Muscle of back (tissue), 11 donors: ENCODE measurements around the gene ITGA8. TPM values are rescaled to one million over a fixed set of nuclear protein-coding genes. Genes with fewer than 3 reads are reported as not detected.
"Not testable (repeated sequence)": the region's sequence is repeated elsewhere in the genome, so short reads cannot be mapped to it uniquely, and the experiment has no call there.

Experiments
- DNase-seq, 3 donors: peaks; one replicate each; pipeline versions ENCODE4 v3.0.0 to v3.0.0-alpha.2; 2013
- polyA plus RNA-seq, 10 donors: library from polyadenylated mRNA; unstranded; fragments of 120-200 nt; gene quantifications; one replicate each; pipeline ENCODE4 v1.2.1, GENCODE V29; 2013; ENCODE audit not compliant: insufficient read length in 10 of 10

Gene ITGA8
- polyA plus RNA-seq, 10 donors, result 5.8 to 12.2 (median 8.4) TPM

DNA sequence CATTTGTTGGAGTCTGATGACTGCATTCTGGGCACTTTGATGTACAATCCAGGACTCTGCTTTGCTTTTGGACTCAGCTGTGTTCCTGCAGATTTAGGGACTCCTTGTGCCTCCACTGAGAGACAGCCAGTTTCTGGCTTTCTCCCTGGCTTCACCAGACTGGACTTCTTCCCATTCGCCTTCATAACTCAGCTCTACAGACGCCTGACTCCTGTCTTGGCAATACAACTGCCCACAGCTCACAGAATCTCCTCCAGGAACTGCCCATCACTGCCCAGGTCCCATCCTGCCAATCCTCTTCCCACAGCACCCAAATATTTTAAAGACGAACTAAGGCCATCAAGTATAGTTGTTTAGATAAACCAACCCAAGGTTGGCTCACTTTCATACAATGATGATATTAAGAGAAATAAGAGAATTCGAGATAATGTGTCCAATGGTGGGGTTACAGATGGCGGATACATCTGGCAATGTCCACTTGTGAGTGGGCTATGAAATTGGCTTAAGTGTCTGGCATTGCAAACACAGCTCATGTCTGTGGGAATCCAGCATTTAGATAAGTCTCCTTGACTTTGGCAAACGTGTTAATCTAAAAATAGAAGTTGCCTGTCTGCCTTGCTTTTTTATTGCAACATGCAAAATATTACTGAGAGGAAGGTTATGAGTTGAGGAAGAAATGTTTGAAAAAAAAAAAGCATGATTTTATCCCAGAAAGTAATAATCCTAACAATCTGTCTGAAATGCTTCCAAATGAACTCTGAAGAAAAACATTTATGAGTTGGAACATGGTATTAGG lies 95.1 kb downstream of the ITGA8 start:
- peak in 2 of 3 donors; percentile 36 to 38 for DNase-seq

DNA sequence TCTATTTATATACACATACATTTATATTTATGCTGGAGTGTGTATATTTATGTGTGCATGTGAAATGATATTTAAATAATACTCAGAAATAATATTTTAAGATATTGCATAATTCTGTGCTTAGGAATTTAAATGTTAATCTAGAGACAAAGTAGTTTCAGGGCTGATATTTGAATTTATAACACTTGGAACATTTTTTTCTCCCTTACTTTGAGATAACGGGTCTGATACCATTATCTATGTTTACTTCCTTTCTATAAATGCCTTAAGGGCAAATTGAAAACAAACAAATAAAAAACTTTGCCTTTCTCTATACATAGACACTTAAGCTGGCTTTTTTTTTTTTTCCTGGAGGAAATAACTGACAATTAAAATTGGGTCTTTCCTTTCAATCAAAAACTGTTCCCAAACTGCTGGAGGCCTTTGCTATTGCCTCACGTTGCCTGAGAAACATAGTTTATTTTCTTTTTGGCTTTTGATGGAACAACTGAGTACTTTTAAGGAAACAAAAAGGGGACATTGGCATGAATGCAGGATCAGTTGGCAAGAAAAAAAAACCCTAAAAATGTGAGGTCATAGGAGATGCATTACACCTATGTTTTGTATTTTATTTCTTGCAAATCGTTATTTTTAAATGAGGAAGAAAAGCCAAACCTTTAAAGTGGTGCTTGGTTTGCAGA lies 98.7 kb downstream of the ITGA8 start:
- no peak for DNase-seq

DNA sequence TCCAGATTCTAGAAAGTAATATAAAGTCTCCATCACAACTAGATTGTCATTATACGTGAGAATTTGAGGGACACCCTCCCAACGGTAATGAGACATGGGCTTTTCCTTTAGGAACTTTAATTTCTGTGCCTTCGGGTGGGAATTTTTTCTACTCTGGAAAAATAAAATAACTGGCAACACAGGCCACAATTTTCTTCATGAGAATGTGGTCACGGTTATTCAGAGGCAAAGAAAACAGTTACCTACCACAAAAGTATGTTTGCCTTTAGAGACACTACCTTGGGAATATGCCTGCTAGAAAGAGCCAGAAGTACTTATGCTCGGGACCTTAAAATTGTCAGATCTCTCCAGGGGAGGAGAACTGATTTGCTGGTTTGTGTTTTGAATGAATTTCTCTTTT lies 99.4 kb downstream of the ITGA8 start:
- no peak for DNase-seq

DNA sequence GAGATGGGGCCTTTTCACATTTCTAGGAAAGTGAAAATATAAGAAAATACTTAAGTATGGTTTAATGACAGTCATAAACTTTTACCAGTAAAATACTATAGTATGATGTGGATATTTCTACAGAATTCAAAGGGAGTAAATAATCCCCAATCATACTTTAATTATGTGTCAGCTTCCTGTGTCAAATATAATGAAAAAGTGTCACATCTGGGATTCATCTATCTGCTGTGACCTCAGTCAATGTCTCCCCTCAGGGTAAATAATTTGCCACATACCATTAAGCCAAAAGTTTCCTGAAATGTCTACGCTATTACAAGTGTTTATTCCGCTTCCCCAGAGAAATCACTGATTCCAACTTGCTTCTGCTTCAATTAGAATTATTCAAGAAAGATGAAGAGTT lies 110.5 kb downstream of the ITGA8 start:
- DNase-seq, result peak in 1 of 3 donors; percentile 54

DNA sequence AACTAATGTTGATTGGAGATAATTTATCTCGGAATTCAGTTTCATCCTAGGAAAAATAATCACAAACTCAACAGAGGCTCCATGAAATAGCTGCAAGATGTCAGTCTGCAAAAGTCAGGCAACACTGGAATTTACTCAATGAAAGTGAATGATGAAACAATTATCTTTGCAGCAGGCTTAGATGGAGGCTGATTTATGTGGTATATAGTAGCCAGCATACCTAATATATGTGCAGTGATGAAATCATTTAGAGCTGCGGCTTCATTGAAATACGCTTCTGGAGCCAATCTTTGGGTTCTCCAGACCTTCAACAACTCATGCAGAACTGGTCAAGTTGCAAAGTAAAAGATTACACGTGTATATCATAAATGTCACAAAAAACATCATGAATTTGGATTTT lies 113.3 kb downstream of the ITGA8 start:
- peak in 1 of 3 donors; percentile 24 for DNase-seq

DNA sequence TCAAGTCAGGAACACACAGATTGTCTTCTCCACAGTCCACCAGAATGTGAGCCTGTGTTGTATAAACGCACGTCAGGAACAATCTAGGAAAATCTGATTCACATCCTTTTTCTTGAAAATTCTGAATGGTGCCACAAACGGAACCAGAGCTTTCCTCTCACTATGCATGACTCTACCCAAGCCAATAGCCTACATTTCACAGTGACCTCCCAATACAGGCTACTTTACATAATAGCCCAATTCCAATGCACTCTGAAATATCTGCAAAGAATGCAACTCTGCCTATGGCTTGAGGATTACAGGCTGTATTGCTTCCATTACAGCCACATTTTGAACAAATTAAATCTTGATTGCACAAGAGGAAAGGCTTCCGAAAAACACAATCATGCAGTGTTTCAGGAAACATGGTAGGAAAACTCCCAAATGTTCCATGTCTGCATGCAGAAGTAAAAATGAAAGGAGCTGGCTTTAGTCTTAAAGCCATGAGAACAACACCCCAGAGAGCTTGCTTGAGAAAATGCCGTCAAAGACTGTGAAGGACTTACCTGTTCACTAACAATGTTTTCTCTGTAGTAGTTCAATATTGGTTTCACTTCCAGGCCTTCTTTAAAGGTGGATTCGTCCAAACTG lies 113.9 kb downstream of the ITGA8 start:
- peak in 1 of 3 donors; percentile 24 for DNase-seq

DNA sequence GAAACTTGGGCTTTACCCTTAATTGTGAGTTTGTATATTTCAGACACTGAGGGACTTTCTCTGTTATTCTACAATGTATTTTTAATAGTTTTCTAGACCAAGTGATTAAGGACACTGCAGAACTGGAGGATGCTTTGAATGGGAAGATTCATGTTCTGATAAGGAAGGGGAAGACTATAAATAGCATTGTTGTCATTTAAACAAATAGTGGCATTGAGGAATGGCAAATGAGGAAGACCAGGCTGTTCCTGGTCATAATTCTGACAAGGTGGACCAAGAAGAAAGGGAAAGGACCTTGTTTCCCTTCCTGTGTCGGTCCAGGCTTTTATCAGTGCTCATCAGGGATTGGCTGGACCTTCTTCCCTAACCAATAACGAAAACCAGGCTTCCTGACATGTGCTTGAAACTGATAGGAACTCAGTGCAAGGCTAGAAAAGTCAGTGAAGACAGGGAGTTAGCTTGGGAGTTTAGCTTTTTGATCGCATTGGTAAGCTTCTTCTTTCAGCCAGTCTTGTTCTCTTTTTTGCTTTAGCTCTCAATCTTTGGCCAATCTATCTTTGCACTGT lies 116.2 kb downstream of the ITGA8 start:
- DNase-seq, result no peak

DNA sequence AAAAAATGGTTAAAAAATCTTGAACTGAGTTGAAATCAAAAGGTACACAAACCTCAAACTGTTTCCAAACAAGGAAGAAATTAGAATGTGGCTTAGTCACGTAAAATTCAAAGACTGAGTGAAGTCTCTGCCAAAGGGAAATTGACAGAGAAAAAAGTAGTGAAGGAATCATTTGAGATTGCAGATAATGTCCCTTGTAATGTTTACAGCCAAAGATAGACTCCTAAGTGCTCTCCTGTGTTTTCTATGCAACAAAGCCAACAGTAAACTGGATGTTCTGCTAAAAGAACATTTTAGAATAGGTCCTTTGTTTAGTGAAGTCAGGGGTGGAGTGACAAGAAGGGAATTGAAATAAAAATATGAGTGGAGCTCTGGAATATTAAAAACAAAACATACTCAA lies 117.9 kb downstream of the ITGA8 start:
- no peak for DNase-seq

DNA sequence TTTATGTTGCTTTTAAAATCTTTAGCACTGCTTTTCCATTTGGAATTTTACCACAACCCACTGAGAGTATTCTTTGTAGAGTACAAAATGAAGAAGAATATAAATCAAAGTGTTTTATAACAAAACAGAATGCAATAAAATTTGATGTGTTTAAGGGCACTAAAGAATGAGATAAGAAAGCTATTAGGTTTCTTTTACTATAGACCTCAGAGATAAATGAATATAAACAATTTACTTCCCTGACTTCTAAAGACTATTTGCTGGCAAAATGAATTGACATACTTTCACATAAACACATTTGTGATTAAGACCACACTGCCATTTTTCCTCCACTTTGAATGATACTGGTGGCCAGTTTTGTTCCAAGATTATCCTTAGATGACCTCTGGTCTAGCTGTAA lies 124.5 kb downstream of the ITGA8 start:
- no peak for DNase-seq

DNA sequence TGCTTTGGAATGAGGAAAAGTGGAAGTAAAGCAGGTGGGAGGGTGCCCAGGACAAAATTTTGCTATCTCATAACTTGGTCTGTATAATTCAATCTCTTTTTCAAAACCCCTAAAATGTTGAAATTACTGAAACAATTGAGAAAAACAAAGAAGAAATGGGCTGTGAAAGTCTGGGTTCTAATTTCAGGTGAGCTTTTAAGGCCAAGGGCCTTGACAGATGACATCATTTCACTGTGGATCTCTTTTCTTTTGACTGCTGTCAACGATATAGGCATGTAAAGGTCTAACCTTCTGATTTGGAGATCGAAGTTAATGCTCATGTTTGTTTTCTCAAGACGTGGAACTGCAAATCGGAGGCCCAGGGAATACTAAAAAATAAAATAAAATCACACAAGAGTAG lies 127.8 kb downstream of the ITGA8 start:
- no peak for DNase-seq

DNA sequence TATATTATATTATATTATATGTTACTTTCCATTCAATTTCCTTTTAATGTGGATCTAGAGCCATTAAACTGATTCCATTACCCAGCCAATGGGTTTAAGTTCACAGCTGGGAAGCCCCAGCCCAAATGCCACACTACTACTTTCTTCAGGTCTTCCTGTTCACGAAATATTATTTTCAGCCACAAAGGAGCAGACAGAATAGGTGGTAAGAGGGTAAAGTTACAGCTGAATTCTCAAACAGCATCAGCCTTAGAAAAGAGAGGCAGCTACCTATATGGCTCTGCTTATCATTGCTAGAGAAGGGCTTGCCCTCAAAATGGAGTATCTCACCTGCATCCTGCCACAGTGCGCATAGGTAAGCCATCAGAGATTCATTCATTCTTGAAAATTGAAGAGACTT lies 128.3 kb downstream of the ITGA8 start:
- DNase-seq, result no peak

DNA sequence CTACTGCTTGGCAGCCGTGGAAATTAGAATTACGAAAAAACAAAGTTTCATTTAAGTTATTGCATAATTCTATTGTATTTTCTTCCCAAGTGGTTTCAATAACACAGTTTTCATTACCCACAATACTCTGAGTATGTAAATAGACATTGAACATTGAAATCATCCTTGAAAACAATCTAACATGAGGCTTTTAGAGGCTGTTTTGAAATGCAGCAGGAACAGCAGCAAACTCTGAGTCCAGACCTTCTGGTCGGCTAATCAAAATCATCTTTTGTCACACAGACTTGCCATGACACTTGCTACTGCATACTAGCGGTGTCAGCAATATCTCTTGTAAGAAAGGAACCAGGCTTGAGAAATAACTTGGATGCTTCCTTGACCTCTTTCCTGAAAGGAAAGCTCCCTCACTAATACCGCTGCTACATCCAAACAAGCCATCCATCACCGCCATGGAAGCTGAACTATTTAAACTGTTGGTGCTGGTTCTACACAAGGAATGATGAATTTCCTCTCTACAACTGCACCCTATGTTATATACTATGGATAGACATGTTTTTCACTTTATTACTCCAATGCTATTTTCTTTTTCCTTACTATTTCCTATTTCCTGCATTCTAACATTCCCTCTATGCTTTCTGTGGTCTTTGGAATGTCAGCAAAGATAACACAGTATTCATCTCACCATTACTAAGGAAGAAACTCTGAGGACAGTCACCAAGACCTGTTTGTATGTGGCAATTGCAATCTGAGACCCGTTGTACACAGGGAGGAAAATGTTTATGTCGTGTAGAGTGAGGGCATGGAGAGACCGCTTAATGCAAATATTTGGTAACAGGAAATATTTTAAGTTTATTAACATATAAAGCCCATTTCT lies 130.8 kb downstream of the ITGA8 start:
- no peak for DNase-seq

DNA sequence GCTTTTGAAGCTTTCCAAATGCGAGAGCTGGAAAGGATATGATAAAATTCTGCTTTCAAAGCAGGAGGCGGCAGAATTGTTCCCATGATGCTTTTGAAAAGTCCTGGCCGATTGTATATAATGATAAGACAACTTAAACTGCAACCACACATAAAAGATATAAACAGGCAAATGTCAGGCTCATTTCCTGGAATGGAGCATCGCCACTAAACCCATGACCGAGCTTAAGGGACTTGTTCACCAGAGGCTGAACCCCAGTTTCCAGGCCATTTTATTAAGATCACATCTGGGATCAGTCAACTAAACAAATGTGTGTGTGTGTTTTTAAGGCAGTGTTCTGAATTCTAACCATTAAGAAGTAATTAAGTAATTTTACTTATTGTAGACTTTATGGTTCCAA lies 131.6 kb downstream of the ITGA8 start:
- no peak for DNase-seq

DNA sequence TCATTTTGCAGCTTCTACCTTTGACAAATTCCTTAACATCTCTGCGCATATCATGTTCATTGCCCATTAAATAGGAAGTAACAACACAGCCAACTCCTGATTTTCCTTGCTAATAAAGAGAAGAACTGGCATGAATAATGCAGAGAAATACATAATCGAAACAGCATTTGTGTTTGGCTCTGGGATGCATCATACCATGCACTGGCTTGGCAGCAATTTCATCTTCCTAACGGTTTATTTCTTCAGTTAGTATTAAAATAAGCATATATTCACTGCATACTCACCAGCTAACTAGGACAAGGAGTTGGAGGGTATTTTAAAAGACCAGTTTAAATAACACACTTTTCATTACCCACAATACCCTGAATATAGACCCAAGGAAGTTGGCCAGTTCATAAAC lies 132.5 kb downstream of the ITGA8 start:
- DNase-seq, result no peak

DNA sequence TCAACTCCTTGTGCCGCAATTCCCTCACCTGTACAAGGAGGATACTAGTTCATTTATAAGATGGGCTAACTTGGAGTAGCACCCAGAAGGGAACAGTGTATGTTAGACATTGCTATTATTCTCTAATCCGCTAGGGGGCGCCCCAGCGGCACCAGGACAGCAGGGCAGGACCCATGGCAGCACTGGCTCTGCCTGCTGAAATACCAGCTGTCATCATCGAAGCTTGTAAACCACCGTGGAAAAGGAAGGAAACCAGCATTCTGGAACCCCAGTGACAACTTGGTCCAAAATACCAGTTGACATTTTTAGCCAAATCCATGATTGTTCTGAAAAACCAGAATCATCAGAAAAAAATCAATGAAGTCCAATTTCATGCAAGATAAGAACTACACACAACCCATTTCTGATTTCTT lies 134.4 kb downstream of the ITGA8 start:
- DNase-seq, result peak in 2 of 3 donors; percentile 42 to 63

DNA sequence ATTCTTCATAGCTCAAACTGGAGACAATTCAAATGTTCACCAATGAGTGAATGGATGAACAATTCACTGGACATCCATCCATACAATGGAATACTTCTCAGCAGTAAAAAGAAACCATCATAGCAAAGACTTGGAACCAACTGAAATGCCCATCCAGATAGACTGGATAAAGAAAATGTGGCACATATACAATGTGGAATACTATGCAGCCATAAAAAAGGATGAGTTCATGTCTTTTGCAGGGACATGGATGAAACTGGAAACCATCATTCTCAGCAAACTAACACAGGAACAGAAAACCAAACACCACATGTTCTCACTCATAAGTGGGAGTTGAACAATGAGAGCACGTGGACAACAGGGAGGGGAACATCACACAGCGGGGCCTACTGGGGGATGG lies 136.8 kb downstream of the ITGA8 start:
- DNase-seq, result not testable (repeated sequence)

DNA sequence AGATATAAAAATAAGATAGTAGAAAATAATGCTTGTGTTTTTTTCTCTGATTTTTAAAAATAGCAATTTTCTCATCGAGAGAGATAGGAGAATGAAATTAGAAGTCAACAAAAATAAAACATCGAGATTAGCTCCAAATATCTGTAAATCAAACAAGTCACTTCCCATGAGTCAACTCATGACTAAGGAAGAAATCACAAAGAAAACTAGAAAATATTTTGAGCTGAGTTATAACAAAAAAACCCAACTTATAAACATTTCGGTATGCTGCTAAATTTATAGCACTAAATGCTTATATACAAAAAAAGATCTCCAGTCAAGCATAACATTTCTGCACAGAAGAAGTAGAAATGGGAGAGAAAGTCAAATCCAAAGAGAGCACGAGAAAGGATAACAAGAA lies 140.1 kb downstream of the ITGA8 start:
- DNase-seq, result no peak

DNA sequence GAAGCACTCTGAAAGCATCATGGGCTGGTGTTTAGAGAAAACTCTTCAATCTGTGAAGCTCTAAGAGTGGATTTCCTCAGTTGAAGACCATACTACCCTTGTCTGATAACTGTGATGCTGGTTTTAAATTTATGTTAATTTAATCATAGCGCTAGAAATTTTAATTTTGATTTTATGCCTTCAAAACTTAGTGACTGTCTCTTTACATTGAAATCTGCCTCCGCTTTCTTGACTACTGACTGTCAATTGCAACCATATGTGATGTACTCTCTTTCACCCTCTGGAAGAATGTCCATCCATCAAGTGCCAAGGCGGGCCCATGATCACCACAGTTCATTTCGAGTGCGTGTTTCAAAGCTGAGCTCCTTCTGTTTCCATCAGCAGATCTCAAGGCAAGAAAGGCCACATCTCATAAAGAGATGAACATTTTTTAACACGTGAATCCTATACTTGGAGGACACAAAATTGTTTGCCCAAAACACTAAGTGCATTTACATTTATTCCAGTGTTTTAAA lies 147.1 kb downstream of the ITGA8 start:
- DNase-seq, result peak in 2 of 3 donors; percentile 8 to 36

DNA sequence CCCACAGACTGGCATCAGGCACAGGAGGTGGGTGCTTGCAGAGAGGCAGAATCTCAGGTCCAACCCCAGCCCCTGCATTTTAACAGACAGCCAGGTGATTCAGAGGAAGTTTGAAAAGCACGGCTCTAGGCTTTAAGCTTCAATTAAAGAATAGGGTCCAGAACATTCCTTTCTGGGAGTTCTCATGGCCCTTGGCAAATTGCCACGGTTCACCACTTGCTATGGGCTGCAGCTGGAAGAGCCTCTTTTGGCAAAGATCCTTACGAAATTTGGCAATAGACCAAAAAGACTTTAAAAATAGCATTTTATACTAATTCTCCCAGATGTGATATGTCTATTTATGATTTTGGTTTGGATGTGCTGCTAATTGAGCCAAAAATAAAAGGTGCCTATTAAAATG lies 148.1 kb downstream of the ITGA8 start:
- peak; percentile 58 to 71 (median 71) for DNase-seq

DNA sequence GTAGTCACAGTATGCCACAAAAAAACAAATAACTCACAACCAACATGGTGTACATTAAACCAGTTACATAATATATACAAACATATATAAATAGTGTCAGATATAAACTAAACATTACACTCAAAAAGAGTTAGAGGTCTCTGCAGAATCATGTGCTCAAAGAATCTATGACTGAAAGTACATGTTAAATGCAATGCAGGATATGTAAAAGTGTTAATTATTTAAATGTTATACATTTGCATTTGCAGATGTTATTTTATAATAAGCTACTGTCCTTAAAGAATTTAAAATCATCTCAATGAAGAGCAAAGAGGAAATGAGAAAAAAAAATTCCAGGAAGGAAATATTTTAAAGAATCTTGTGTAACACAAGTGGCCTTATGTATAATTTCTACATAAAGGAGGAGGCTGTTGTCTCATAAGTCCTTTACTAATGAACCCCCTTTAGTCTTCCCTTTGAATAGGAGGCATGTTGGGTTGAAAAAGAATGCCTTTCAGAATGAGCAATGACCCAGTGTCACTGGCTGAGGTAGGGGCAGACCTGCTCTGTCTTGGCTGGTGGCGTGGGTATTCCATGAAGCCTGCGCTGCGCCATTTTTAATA lies 148.9 kb downstream of the ITGA8 start:
- no peak for DNase-seq

DNA sequence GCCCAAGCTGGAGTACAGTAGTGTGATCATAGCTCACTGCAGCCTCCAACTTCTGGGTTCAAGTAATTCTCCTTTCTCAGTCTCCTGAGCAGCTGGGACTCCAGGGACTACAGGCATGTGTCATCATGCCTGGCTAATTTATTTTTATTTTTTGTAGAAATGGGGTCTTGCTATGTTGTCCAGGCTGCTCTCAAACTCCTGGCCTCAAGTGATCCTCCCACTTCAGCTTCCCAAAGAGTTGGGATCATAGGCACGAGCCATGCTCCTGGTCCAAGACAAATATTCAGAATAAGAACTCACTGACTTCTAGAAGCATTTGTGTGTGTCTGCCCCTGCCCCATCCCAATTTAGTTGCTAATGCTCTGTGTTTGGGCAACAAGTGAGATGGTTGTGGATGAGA lies 151.8 kb downstream of the ITGA8 start:
- no peak for DNase-seq
